HG02840 (cell line): ENCODE results near the gene KLHL26.

Source experiments
- ATAC-seq: cut with Tn5 transposase; IDR thresholded peaks from one replicate; pipeline ENCODE4 v1.9.1; 2021; ENCODE audit warnings: mild to moderate bottlenecking, moderate library complexity, moderate number of reproducible peaks; ENCODE audit not compliant: unreplicated experiment, low FRiP score

KLHL26 gene

DNA sequence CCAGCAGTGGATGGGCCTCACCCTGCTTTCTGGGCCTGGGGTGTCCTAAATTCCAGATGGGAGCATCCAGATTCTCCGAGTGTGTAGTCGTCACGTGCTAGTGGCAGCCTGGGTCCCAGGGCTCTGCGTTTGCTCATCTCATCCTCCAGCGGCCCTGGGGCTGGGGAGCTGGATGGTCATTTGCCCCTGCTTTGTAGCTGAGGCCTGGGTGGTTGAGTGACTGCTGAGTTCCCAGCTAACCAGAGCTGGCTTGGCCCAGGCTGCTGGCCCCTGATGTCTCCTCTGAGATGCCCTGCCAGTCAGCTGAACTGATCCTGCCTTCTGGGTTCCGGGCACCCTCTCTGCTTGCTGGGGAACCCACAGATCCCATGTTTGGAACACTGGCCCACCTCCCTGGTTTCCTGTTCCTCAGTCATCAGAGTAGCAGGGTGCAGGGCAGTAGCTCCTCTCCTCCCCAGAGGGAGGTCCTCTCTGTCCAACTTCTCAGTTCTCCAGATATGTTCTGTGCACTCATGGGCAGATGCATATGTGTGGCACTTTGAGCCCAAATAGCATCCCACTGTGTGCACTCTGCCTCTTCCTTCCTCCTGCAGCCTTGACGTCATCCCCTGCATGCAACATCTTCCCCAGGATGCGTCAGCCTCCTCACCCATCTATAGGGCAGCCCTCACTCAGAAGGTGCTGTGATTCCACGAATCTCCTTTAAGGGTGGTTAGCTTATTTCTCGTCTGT lies 24.3 kb downstream of the KLHL26 start:
- ATAC-seq: no peak

DNA sequence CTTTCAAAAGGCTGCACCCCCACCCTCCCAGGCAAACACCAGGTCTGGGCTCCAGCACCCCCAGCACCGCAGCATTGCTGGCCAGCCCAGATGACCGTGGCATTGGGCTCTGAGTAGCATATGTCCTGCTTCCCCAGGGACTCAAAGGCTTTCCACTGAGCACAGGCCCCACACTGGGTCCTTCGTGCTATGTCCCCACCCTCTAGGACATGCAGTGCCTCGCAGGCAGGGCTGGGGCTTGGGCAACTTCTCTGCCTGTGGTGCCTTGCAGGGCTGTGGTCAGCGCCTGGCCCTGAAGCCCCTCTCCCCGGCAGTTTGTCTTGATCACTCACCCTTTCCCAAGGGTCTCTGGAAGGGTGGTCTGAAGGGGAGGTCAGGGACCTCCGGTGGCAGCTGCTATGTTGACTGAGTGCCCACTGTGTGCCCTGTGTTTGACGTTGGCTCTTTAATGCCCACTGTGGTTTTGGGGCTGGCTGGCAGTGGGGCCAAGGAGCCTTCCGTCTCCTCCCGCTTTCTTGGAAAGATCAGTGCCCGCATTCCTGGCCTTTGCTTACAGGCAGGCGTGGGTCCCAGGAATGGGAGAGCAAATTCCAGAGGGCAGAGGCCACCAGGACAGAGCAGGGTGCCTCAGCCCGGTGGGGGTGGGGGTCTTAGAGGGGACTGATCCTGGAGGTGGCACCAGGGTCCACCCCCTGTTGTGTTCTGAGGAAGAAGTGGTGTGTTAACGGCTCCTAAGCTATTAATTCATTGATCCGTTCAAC lies 26.3 kb downstream of the KLHL26 start:
- no peak for ATAC-seq

DNA sequence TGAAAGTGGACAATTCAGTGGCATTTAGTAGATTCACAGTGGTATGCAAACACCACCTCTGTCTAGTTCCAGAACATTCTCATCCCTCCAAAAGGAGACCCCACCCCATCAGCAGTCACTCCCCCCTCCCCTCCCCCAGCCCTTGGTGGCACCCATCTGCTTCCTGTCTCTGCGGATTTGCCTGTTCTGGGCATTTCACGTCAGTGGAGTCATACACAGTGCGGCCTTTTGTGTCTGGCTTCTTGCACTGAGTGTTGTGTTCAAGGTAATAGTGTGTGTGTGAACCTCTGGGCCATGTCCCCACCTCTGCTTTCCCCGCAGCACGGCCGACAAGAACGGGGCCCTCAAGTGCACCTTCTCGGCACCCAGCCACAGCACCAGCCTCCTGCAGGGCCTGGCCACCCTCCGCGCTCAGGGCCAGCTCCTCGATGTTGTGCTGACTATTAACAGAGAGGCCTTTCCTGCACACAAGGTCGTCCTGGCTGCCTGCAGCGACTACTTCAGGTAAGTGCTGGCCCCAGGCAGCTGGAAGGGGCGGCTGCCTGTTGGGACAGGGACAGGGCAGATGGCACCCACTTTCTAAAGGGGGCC lies 27.2 kb downstream of the KLHL26 start:
- no peak for ATAC-seq

DNA sequence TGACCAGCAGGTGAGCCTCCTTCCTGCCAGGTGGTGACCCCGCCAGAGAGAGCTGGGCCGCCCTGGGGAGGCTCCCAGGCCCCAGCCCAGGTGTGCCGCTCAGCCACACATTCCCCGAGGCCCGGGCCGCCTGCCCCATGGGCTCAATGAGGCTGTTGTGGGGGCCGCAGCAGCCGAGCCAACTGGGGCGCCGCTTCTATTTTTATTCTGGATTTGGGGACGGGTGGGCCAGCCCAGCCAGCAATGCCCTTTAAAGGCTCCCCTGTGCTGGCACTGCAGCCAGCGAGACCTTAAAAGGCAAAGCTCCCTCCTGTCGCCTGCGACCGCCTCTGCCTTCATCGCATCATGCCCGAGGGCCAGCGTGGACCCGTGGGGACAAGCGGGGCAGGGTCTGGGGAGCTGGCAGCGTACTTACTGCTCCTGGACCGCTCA lies 29.0 kb downstream of the KLHL26 start:
- ATAC-seq: no peak

DNA sequence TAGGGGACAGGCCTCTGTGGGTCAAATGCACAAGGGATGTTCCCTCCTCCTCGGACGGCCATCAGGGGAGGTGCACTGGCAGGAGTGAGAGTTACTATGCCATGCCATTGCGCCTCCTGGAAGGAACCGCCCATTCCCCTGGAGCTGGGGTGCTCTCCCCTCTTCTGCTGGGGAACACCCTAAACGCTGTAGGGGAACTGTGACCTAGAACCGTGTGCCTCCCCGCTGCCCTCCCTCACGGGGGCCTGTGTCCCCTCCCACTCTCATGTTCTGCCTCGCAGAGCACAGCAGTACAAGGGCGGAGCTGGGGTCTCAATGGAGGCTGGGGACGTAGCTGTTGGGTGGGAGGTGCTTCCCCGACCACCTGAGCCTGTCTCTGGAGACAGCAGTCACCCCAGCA lies 29.5 kb downstream of the KLHL26 start:
- no peak for ATAC-seq

DNA sequence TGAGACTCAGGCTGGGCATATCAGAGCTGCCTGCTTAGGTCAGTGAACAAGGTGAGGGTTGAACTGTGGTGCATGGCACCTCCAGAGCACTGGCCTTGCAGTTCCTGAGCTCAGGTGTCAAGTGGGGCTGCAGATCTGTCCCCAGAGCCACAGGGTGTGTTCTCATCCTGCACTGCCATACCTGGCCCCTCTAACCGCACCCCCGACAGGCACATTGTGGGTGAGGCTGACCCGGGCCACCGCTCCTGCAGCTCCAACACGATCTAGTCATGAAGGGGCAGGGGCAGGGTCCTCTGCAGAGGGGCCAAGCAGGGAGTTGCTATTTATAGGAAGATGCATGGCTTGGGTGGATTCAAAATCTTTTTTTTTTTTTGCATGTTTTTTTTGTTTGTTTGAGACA lies 30.0 kb downstream of the KLHL26 start:
- no peak for ATAC-seq

DNA sequence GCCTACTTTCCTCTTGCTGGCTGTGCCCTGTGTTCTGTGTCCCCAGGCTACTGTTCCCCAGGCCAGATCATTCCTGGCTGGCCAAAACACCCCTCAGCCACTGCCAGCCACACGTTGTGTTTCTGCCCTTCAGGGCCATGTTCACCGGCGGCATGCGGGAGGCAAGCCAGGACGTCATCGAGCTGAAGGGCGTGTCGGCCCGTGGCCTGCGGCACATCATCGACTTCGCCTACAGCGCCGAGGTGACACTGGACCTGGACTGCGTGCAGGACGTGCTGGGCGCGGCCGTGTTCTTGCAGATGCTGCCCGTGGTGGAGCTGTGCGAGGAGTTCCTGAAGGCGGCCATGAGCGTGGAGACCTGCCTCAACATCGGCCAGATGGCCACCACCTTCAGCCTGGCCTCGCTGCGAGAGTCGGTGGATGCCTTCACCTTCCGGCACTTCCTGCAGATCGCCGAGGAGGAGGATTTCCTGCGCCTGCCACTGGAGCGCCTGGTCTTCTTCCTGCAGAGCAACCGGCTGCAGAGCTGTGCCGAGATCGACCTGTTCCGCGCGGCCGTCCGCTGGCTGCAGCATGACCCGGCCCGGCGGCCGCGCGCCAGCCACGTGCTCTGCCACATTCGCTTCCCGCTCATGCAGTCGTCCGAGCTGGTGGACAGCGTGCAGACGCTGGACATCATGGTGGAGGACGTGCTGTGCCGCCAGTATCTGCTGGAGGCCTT lies 30.9 kb downstream of the KLHL26 start:
- no peak for ATAC-seq

DNA sequence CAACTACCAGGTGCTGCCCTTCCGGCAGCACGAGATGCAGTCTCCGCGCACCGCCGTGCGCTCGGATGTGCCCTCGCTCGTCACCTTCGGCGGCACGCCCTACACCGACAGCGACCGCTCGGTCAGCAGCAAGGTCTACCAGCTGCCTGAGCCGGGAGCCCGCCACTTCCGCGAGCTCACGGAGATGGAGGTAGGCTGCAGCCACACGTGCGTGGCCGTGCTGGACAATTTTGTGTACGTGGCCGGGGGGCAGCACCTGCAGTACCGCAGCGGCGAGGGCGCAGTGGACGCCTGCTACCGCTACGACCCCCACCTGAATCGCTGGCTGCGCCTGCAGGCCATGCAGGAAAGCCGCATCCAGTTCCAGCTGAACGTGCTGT lies 31.4 kb downstream of the KLHL26 start:
- no peak for ATAC-seq

DNA sequence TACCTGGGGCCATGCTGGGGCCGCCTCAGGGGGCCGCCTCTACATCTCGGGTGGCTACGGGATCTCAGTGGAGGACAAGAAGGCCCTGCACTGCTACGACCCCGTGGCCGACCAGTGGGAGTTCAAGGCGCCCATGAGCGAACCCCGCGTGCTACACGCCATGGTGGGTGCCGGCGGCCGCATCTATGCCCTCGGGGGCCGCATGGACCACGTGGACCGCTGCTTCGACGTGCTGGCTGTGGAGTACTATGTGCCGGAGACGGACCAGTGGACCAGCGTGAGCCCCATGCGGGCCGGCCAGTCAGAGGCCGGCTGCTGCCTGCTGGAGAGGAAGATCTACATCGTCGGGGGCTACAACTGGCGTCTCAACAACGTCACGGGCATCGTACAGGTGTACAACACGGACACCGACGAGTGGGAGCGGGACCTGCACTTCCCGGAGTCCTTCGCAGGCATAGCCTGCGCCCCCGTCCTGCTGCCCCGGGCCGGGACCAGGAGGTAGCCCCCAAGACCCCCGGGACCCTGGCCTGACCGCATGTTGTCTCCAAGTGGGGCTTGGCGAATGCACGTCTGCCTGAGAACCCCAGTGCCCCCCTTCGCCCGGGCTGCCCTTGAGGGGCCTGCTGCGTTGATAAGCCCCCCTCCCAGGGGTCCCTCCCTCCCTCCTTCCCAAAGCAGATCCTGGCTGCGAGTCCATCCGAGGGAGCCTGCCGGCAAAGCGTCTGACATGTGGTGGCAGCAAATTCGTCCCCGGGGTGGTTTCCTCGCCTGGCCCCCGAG lies 32.1 kb downstream of the KLHL26 start:
- no peak for ATAC-seq

DNA sequence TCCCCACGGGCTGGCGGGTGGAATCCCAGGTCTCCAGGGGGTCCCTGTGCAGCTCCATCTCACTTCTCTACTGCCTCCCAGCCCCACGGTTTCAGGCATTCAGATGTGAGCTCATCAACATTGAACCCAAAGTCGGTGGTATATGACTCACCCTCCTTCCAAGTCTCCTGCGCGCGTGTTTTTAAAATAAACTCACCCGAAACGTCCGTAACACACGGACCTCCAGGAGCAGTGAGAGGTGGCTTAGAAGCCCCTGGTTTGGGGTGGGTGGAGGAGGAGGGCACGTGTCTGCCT lies 32.6 kb downstream of the KLHL26 start:
- ATAC-seq: no peak

DNA sequence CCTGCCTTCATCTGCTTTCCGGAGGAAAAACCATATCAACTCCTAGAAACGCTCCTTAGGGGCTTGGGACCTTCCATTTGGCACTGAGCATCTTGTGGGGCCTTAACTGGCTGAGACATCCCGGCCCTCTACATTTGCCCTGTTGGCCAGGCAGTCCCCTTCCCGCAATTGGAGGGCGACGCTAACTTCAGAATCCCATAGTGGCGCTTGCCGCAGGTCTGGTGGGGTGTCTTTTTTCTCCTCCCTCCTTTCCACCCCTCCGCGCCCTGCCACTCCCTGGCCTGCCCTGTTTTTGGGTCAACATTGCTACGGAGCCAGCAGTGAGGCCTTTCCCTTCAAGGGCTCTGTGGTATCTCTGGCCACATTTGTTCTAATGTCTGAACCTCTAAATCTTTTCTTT lies 33.1 kb downstream of the KLHL26 start:
- no peak for ATAC-seq

DNA sequence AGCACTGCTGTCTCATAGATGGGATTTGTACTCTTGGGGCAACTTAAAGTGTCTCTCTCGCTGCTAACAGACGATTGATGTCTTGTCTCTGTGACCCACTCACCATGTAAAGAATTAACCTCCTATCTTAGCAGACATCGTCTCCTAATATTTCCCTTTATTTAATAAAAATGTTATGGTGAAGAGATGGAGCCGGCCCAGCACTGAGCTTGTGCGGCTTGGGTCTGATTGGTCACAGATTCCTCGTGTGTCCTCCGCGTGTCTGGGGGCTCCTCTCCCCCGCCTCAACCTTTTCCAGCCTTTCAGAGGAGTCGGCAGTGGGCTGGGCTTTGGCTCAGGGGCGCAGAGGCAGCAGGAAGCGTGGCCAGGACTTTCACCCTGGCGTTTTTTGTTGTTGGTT lies 33.5 kb downstream of the KLHL26 start:
- ATAC-seq: no peak

DNA sequence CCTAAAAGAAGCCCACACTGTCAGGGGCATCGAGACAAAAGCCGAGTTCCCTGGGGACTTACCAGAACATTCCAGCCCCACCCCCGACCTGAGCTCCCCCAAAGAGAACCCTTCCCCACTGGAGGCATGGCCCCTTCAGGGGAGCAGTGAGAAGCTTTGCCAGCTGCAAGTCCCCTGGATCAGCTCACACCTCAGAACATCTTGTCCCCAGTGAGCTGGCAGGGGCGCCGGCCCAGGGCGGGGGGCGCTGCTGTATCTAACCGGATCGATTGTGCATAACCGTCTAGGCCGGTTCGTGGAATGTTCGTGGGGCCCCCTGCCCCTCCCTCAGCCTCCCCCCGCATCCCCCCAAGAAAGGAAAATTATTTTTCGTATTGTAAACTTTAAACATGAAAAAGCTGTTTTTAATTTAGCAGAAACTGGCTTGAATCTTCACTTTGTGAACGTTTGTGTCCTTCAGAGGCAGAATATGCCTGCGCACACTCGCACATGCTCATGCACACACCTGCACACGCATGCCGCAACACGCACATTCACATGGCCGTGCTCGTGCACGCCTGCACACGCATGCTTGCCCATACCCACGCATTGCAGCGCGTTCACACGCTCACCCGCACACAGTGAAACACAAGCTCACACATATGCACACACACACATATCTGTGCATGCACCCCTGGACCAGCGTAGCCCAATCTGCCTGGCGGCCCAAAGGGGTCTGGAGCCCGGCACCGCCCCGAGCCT lies 34.6 kb downstream of the KLHL26 start:
- no peak for ATAC-seq

DNA sequence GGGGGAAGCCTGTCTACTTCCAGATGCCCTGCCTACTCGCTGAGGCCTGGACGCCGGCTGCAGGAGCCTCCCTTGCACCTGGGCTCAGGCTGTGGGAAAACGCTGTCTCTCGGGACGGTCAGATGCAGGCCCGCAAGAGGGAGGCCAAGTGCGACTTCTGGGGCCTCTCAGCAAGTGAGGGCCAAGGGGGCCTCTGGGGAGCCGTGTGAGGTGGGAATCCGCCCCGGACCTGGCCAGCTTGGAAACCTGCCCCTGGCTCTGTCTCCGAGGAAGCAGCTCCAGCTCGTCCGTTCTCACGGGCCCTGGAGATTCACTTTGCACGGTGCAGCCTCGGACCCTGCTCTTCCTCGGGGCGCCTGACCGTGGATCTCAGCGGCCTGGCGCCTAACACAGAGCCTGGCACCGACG lies 35.2 kb downstream of the KLHL26 start:
- no peak for ATAC-seq

DNA sequence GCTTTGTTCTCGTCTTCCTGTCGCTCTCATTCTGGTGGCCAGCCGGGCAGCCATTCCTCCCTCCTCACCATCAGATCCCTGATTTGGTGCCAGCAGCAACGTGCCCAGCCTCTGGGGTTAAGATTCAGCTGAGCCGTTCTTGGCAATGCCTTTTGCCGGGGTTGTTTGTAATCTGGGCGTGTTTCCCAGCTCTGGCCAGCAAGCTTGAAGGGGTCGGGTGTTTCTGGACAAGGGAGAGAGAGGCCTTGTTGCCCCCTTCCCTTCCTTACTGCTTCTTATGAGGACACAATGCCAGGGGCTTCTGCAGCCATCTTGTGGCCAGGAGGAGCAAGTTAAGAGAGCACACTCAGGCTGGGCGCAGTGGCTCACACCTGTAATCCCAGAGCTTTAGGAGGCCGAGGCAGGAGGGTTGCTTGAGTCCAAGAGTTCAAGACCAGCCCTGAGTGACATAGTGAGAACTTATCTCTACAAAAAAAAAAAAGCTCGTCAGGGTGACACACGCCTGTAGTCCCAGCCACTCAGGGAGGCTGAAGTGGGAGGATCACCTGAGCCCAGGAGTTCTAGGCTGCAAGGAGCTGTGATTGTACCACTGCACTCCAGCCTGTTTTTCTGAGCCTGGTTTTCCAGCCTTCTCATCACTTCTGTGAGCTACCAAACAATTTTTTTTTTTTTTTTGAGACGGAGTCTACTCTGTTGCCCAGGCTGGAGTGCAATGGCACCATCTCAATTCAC lies 35.9 kb downstream of the KLHL26 start:
- no peak for ATAC-seq

DNA sequence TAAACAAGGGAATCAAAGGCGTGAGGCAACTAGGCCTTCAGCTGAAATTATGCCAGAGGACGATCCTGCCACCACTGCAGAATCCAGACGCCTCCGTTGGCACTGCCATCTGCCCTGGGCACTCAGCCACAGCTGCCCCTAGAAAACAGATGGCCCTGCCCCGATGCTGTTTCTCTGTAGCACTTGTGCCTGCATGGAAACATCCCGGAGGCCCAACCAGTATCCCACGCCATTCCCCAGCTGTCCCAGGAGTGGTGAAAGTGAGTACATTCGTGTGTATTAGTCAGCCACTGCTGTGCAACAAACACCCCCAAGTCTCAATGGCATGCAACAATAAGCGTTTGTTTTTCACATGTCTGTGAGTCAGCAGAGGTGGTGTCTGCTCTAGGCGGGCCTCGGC lies 37.8 kb downstream of the KLHL26 start:
- ATAC-seq: no peak

DNA sequence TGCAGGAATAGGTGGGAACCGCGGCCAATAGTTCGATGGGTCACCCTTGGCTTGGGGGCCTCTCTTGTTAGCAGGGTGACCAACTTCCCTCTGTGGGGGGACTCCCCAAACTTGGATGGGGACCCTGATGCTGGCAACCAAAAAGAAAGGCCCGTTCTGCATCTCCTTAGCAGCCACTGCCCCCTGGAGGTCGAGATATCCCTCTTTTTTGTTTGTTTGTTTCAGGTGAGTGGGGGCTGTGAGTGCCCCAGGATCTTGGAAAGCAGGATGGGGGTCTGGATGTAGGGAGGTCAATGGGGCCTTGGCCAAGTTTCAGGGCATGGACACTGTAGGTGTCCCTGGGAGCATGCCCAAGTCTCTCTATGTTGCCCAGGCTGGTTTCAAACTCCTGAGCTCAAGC lies 39.0 kb downstream of the KLHL26 start:
- no peak for ATAC-seq

DNA sequence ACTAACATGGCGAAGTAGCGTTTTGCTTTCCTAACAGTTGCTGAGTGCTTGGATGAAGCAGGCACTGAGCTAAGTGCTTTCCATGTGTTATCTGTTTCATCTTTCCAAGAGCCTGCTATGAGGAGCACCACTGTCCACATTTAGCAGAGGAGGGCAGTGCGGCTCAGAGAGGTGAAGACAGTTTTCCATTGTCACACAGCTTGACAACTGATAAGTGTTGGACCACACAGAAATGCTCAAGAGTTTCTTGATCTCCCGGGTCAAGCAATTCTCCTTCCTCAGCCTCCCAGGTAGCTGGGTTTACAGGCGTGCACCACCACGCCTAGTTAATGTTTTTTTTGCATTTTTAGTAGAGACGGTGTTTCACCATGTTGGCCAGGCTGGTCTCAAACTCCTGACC lies 39.9 kb downstream of the KLHL26 start:
- no peak for ATAC-seq

DNA sequence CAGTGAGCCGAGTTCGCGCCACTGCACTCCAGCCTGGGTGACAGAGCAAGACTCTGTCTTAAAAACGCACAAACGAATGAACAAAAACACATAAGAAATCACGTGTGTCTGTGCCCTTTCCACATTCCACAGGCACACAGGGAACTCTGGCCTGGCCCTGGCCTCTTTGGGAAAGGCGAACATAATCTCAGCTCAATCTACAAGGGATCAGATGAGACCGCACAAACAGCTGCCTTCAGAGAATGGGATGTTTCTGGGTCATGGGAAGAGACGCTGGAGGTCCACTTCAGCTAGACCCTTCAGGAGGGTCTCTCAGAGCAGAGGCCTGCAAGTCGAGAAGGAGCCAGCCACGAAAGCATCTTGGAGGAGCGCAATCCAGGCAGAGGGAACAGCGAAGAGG lies 40.3 kb downstream of the KLHL26 start:
- no peak for ATAC-seq
